Measurements from ENCODE around the gene ATP5F1D. TPM values are rescaled to one million over a fixed set of nuclear protein-coding genes. Genes with fewer than 3 reads are reported as not detected.

The ATP5F1D gene
- total RNA-seq, 2 donors from 2014 or later: 144 to 159 TPM

GRCh38 chr19:1249990-1250436 is 8.5 kb downstream of the ATP5F1D start:
- no peaks in the 10 kb centered on the region for H3K27me3 ChIP-seq (ENCODE audit: control insufficient read depth, insufficient read depth, low read length, poor library complexity, severe bottlenecking)
- peak overlapping the region; percentile 95 for H3K9ac ChIP-seq (ENCODE audit: extremely low read depth, low read length, poor library complexity, severe bottlenecking)
- 0% methylated on average over 16 to 67 of the region's 67 CpGs for WGBS, 2 experiments (ENCODE audit: insufficient coverage in 1 of 2, insufficient read length in 1 of 2)
- H3K36me3 ChIP-seq (ENCODE audit: control insufficient read depth, insufficient read depth, low read length): peaks cover 31% of the 10 kb centered on the region
- H3K4me3 ChIP-seq (ENCODE audit: low read length): peak overlapping the region; percentile 71
- no peaks in the 10 kb centered on the region for H3K9me3 ChIP-seq (ENCODE audit: control insufficient read depth, low read length)
- Mint-ChIP-seq H3K27me3 (ENCODE audit: insufficient read depth) (no peaks in the 10 kb centered on the region), H3K4me1 (no peaks in the 10 kb centered on the region), H3K9me3 (no peaks in the 10 kb centered on the region), H3K27ac (no peak overlapping the region), H3K4me3 (peak overlapping the region; percentile 87), H3K36me3 (ENCODE audit: low read depth) (peaks cover 21% of the 10 kb centered on the region)
- H3K4me1 ChIP-seq (ENCODE audit: control insufficient read depth, insufficient read depth, low read length): peaks cover 5% of the 10 kb centered on the region
- peak overlapping the region; percentile 91 for H3K27ac ChIP-seq (ENCODE audit: low read depth, low read length)
- TF ChIP-seq CTCF (conservative IDR thresholded peaks at IDR 0.05): no peak
- DNase-seq: no peak

- WGBS, 2 experiments (ENCODE audit: insufficient coverage in 1 of 2, insufficient read length in 1 of 2): 0% methylated on average over 2 to 85 of the region's 90 CpGs
- peak overlapping the region; percentile 91 for H3K27ac ChIP-seq (ENCODE audit: low read depth, low read length)
Observed at GRCh38 chr19:1250437-1251260, 9.1 kb downstream of the ATP5F1D start.

More at GRCh38 chr19:1250437-1251260, 9.1 kb downstream of the ATP5F1D start:
- no peaks in the 10 kb centered on the region for H3K9me3 Mint-ChIP-seq
- peak overlapping the region; percentile 87 for H3K4me3 Mint-ChIP-seq
- H3K9me3 ChIP-seq (ENCODE audit: control insufficient read depth, low read length): no peaks in the 10 kb centered on the region
- no peaks in the 10 kb centered on the region for H3K4me1 Mint-ChIP-seq
- no peak for TF ChIP-seq CTCF (conservative IDR thresholded peaks at IDR 0.05)
- peak overlapping the region; percentile 85 for H3K4me3 ChIP-seq (ENCODE audit: low read length)
- peak; percentile 84 for DNase-seq
- H3K27me3 Mint-ChIP-seq (ENCODE audit: insufficient read depth): no peaks in the 10 kb centered on the region
- H3K36me3 Mint-ChIP-seq (ENCODE audit: low read depth): peaks cover 28% of the 10 kb centered on the region
- H3K4me1 ChIP-seq (ENCODE audit: control insufficient read depth, insufficient read depth, low read length): peaks cover 5% of the 10 kb centered on the region
- peak overlapping the region; percentile 91 for H3K27ac Mint-ChIP-seq
- H3K36me3 ChIP-seq (ENCODE audit: control insufficient read depth, insufficient read depth, low read length): peaks cover 38% of the 10 kb centered on the region
- H3K27me3 ChIP-seq (ENCODE audit: control insufficient read depth, insufficient read depth, low read length, poor library complexity, severe bottlenecking): no peaks in the 10 kb centered on the region
- peak overlapping the region; percentile 95 for H3K9ac ChIP-seq (ENCODE audit: extremely low read depth, low read length, poor library complexity, severe bottlenecking)

Measured in endodermal cell (in vitro differentiated cells).